Psoas muscle (tissue), 8 donors: ENCODE results near the gene OLFML2A. TPM values are rescaled to one million over a fixed set of nuclear protein-coding genes. Genes with fewer than 3 reads are reported as not detected.

Experiments
- ATAC-seq, 4 donors: fragments of 200-7000 bp; cut with Tn5 transposase; one replicate each; pipeline ENCODE4 v1.9.1; 2020; ENCODE audit warnings: moderate library complexity in 3 of 4, mild to moderate bottlenecking in 2 of 4
- DNase-seq, 2 donors: peaks; one replicate each; pipeline ENCODE4 v3.0.0-alpha.2; 2020
- H3K27ac ChIP-seq: fragments of 200-600 bp; one replicate; pipeline ENCODE4 v1.8.0; 2022
- H3K27me3 ChIP-seq, 3 donors: fragments of 200-600 bp in 1 of 3; one replicate each; pipeline versions ENCODE4 v1.6.1 to v1.8.0; 2013 to 2022; ENCODE audit warnings: low read length in 2 of 3, mild to moderate bottlenecking in 2 of 3, moderate library complexity in 1 of 3; ENCODE audit not compliant: insufficient read depth in 3 of 3
- H3K36me3 ChIP-seq, 2 donors: fragments of 200-600 bp in 1 of 2; one replicate each; pipeline versions ENCODE4 v1.6.1 to v1.8.0; 2013 to 2022; ENCODE audit warnings: low read depth in 1 of 2, mild to moderate bottlenecking in 1 of 2, moderate library complexity in 1 of 2; ENCODE audit not compliant: insufficient read depth in 1 of 2
- H3K4me1 ChIP-seq: fragments of 200-600 bp; one replicate; pipeline ENCODE4 v1.8.0; 2022
- H3K4me3 ChIP-seq: fragments of 200-600 bp; one replicate; pipeline ENCODE4 v1.8.0; 2022; ENCODE audit warnings: mild to moderate bottlenecking
- H3K9me3 ChIP-seq: fragments of 200-600 bp; one replicate; pipeline ENCODE4 v1.8.0; 2022
- CTCF ChIP-seq: fragments of 200-600 bp; IDR thresholded peaks from one replicate; pipeline ENCODE4 v1.8.0; 2022; ENCODE audit warnings: antibody characterized with exemption
- WGBS, 3 donors: extraction: QIAGEN DNeasy Blood & Tissue Kit; methylation state at CpG; one replicate each; pipeline versions ENCODE4 v1.1.6 to v1.1.7; 2013; 5-methylcytosine and 5-hydroxymethylcytosine counted together
- intact Hi-C, 2 donors: fragments of 100-400 bp; cut with DNase I; formaldehyde crosslinking; loops; one replicate each; pipeline versions ENCODE4 v1.11.0 to v1.14.2; 2022
- polyA plus RNA-seq, 3 donors: library from polyadenylated mRNA; stranded (reverse); fragments of 200-250 nt; gene quantifications; one replicate each; pipeline ENCODE4 v1.2.3, GENCODE V29; 2013
- total RNA-seq, 4 donors: library from RNA; stranded (reverse); fragmentation: NEBNext Ultra II Directional in 2 of 4; extraction: Animal tissue kit (Norgen Biotek cat#: 25700) in 2 of 4; gene quantifications; one replicate each; pipeline versions ENCODE4 v1.2.1 to v1.2.4, GENCODE V29; 2021 to 2023
- donor health status: healthy with polysubstance abuse.
- donor health status: DM: no; HTN: no; CAD: no; lungs with moderate emphysema.
- donor health status: Bipolar disorder and iron deficiency.
- donor health status: healthy.
- donor health status: DM: yes; HTN: yes; CAD: no.
- donor health status: DM: no; HTN: no; CAD: no.
- donor health status: DM: no; HTN: no; CAD: no.
- donor health status: DM: yes; HTN: yes; CAD: no.

OLFML2A gene
- total and polyA plus RNA-seq, 7 donors, result 3.0 to 30.3 (median 7.1) TPM

DNA sequence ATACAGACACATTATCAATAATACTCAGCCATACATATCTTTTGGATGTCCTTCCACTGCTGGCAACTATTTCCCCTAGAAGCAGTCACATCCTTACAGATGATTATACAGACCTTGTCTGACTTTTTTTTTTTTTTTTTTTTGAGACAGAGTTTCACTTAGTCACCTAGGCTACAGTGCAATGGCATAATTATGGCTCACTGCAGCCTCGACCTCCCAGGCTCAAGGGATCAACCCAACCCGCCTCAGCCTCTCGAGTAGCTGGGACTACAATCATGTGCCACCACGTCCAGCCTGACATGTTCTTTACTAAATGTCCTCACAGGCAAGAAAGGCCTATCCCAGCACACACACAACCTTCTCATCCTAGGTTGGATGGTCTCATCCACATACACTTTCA, 29.9 kb upstream of the OLFML2A start:
- Histone ChIP-seq H3K9me3 (no peaks in the 10 kb centered on the region), H3K27me3 (no peaks in the 10 kb centered on the region), H3K4me3 (no peak overlapping the region), H3K36me3 (no peaks in the 10 kb centered on the region), H3K4me1 (no peaks in the 10 kb centered on the region), H3K27ac (no peak overlapping the region)
- 84 to 89% (median 88%) methylated on average over 4 of the region's 4 CpGs for WGBS, 3 donors
- ATAC-seq, result no peak
- no peak for DNase-seq
- intact Hi-C loops, result no loop called here
- TF ChIP-seq CTCF, result no peak

DNA sequence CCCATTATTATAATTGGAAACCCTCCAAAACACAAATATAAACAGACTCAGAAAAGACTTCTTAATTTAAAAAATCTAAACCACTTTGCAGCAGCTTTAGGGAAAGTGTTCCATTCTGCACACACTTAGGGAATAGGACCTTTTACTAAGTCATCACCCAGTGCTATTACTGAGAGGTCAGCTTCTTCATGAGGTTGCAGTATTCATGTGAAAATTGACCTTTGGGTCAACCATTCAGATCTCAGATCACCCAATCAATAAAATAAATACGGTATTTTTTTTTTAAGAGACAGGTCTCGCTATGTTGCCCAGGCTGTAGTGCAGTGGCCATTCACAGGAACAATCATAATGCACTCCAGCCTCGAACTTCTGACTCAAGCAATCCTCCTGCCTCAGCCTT, 27.6 kb upstream of the OLFML2A start:
- no peak for DNase-seq
- no peak for TF ChIP-seq CTCF
- no peaks in the 10 kb centered on the region for H3K27me3 ChIP-seq
- WGBS, 3 donors, result 94 to 96% (median 95%) methylated on average over 3 of the region's 3 CpGs
- intact Hi-C loops, result no loop called here
- no peaks in the 10 kb centered on the region for H3K9me3 ChIP-seq
- H3K27ac ChIP-seq, result no peak overlapping the region
- no peak for ATAC-seq
- no peak overlapping the region for H3K4me3 ChIP-seq
- H3K4me1 ChIP-seq, result no peaks in the 10 kb centered on the region
- no peaks in the 10 kb centered on the region for H3K36me3 ChIP-seq

DNA sequence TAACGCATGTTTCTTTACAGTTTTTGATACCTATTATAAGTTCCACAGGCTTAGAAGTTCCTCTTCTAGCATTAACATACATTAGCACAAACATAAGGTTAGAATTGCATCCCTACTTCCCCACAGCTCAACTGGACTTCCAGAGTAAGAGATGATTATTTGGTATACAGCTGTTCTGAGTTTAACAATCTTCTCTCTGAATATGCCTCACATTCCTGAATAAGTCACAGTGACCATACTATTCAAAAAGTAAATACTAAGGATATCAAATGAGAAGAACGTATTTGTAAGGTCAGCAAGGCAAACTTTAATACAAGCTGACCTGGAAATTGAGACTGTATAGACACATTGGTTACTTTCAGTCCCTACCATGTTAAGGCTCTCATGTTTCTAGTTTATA, 27.2 kb upstream of the OLFML2A start:
- Histone ChIP-seq H3K36me3 (no peaks in the 10 kb centered on the region), H3K27ac (no peak overlapping the region), H3K9me3 (no peaks in the 10 kb centered on the region), H3K4me3 (no peak overlapping the region), H3K27me3 (no peaks in the 10 kb centered on the region), H3K4me1 (no peaks in the 10 kb centered on the region)
- DNase-seq (no peak), ATAC-seq (no peak)
- intact Hi-C loops, result no loop called here
- WGBS, 3 donors, result 76 to 93% (median 83%) methylated on average over 2 of the region's 2 CpGs
- no peak for TF ChIP-seq CTCF

GRCh38 chr9:124752967-124753366, 24.0 kb upstream of the OLFML2A start:
- H3K9me3 ChIP-seq, result no peaks in the 10 kb centered on the region
- TF ChIP-seq CTCF, result no peak
- H3K27me3 ChIP-seq, result no peaks in the 10 kb centered on the region
- no peaks in the 10 kb centered on the region for H3K4me1 ChIP-seq
- 84 to 96% (median 95%) methylated on average over 1 of the region's 1 CpG for WGBS, 3 donors
- H3K27ac ChIP-seq, result no peak overlapping the region
- intact Hi-C loops, result no loop called here
- H3K36me3 ChIP-seq, result no peaks in the 10 kb centered on the region
- H3K4me3 ChIP-seq, result no peak overlapping the region
- DNase-seq (no peak), ATAC-seq (no peak)

- WGBS, 3 donors, result 56 to 65% (median 61%) methylated on average over 4 of the region's 4 CpGs
- H3K27ac ChIP-seq, result no peak overlapping the region
- no peaks in the 10 kb centered on the region for H3K9me3 ChIP-seq
- TF ChIP-seq CTCF, result no peak
- intact Hi-C loops, result no loop called here
- no peaks in the 10 kb centered on the region for H3K27me3 ChIP-seq
- H3K4me3 ChIP-seq, result no peak overlapping the region
- no peaks in the 10 kb centered on the region for H3K36me3 ChIP-seq
- H3K4me1 ChIP-seq, result no peaks in the 10 kb centered on the region
- DNase-seq, result no peak
- no peak for ATAC-seq
These were observed 22.6 kb upstream of the OLFML2A start for GRCh38 chr9:124754289-124754688.
